Thoracic aorta (tissue), 2 donors: ENCODE measurements around the gene IQSEC1. TPM values are rescaled to one million over a fixed set of nuclear protein-coding genes. Genes with fewer than 3 reads are reported as not detected.

Source experiments
- ATAC-seq: fragments of 150-250 bp; one replicate; pipeline ENCODE4 v1.8.0; 2017; ENCODE audit warnings: low read depth; ENCODE audit not compliant: insufficient number of reproducible peaks, low FRiP score
- DNase-seq: peaks from one replicate; pipeline ENCODE4 v3.0.0-alpha.2; 2020; ENCODE audit warnings: low spot score
- H3K27ac ChIP-seq, 2 donors: fragments of 200-600 bp; sonication (generic); 1 replicate in 1 of 2; 2 replicates in 1 of 2; pipeline ENCODE4 v1.5.1; 2016; ENCODE audit warnings: mild to moderate bottlenecking in 2 of 2, moderate library complexity in 2 of 2
- H3K27me3 ChIP-seq: fragments of 200-600 bp; sonication (generic); replicated peaks from 2 replicates; pipeline ENCODE4 v1.6.0; 2016; ENCODE audit warnings: mild to moderate bottlenecking; ENCODE audit not compliant: insufficient read depth
- H3K36me3 ChIP-seq: fragments of 200-600 bp; sonication (generic); one replicate; pipeline ENCODE4 v1.5.1; 2016
- H3K4me1 ChIP-seq, 2 donors: fragments of 200-600 bp; sonication (generic); 1 replicate in 1 of 2; 2 replicates in 1 of 2; pipeline versions ENCODE4 v1.5.1 to v1.6.0; 2016; ENCODE audit warnings: low read depth in 2 of 2, mild to moderate bottlenecking in 1 of 2; ENCODE audit not compliant: control insufficient read depth in 1 of 2
- H3K4me3 ChIP-seq: fragments of 200-600 bp; sonication (generic); 2 replicates; pipeline ENCODE4 v1.5.1; 2016; ENCODE audit warnings: mild to moderate bottlenecking
- H3K9me3 ChIP-seq: fragments of 200-600 bp; sonication (generic); 2 replicates; pipeline ENCODE4 v1.5.1; 2016
- CTCF ChIP-seq: fragments of 200-600 bp; sonication (generic); IDR thresholded peaks from one replicate; pipeline ENCODE4 v1.5.1; 2019; ENCODE audit warnings: antibody characterized with exemption
- total RNA-seq, 2 donors: library from RNA; depleted of rRNA; stranded (reverse); fragments of >200 nt; gene quantifications; one replicate each; pipeline versions ENCODE4 v1.1.0 to v1.2.3, GENCODE V29; 2016

IQSEC1 gene
- total RNA-seq, 2 donors from 2014 or later, result 93.6 to 121 TPM

- Histone ChIP-seq H3K27ac (no peak overlapping the region), H3K27me3 (no peaks in the 10 kb centered on the region), H3K4me1 (peaks cover 0 to 4% of the 10 kb centered on the region in 2 donors), H3K4me3 (no peak overlapping the region), H3K9me3 (no peaks in the 10 kb centered on the region), H3K36me3 (no peaks in the 10 kb centered on the region)
- no peak for ATAC-seq
- no peak for DNase-seq
- TF ChIP-seq CTCF, result no peak
These were observed 92.5 kb downstream of the IQSEC1 start for GRCh38 chr3:12980596-12981290.

- no peak for ATAC-seq
- no peak for DNase-seq
- TF ChIP-seq CTCF, result no peak
These were observed 93.2 kb downstream of the IQSEC1 start for GRCh38 chr3:12979947-12980487.

GRCh38 chr3:12979151-12979946 lies 93.9 kb downstream of the IQSEC1 start:
- Histone ChIP-seq H3K27me3 (no peaks in the 10 kb centered on the region), H3K4me1 (peaks cover 0 to 4% of the 10 kb centered on the region in 2 donors), H3K36me3 (no peaks in the 10 kb centered on the region), H3K27ac (no peak overlapping the region), H3K4me3 (no peak overlapping the region), H3K9me3 (no peaks in the 10 kb centered on the region)
- TF ChIP-seq CTCF, result no peak
- DNase-seq (no peak), ATAC-seq (no peak)

More at GRCh38 chr3:12979947-12980487, 93.2 kb downstream of the IQSEC1 start:
- Histone ChIP-seq H3K27me3 (no peaks in the 10 kb centered on the region), H3K36me3 (no peaks in the 10 kb centered on the region), H3K4me1 (peaks cover 0 to 4% of the 10 kb centered on the region in 2 donors), H3K9me3 (no peaks in the 10 kb centered on the region), H3K27ac (no peak overlapping the region), H3K4me3 (no peak overlapping the region)

GRCh38 chr3:12978682-12979081 lies 94.5 kb downstream of the IQSEC1 start:
- ATAC-seq (no peak), DNase-seq (no peak)
- Histone ChIP-seq H3K27ac (no peak overlapping the region), H3K4me1 (no peaks in the 10 kb centered on the region), H3K27me3 (no peaks in the 10 kb centered on the region), H3K36me3 (no peaks in the 10 kb centered on the region), H3K4me3 (no peak overlapping the region), H3K9me3 (no peaks in the 10 kb centered on the region)
- no peak for TF ChIP-seq CTCF

GRCh38 chr3:12977117-12977808 lies 96.0 kb downstream of the IQSEC1 start:
- Histone ChIP-seq H3K27ac (no peak overlapping the region), H3K4me1 (no peaks in the 10 kb centered on the region), H3K36me3 (no peaks in the 10 kb centered on the region), H3K9me3 (no peaks in the 10 kb centered on the region), H3K4me3 (no peak overlapping the region), H3K27me3 (no peaks in the 10 kb centered on the region)
- no peak for ATAC-seq
- no peak for TF ChIP-seq CTCF
- no peak for DNase-seq
